IMR-90 (cell line): Measurements from ENCODE around the gene COQ4.

Source experiments
- CEBPB ChIP-seq: IDR thresholded peaks from 2 replicates; pipeline ENCODE4 v1.6.1; 2012; ENCODE audit warnings: low read depth, low read length, improper control_type of control experiment
- CHD1 ChIP-seq: IDR thresholded peaks from 2 replicates; pipeline ENCODE4 v1.6.1; 2012; ENCODE audit warnings: low read depth, low read length, improper control_type of control experiment
- CTCF ChIP-seq: conservative IDR thresholded peaks from 2 replicates; pipeline ENCODE4 v1.5.1; 2012; ENCODE audit warnings: mild to moderate bottlenecking, low read depth, low read length, improper control_type of control experiment
- MAFK ChIP-seq: IDR thresholded peaks from 2 replicates; pipeline ENCODE4 v1.6.1; 2012; ENCODE audit warnings: low read depth, low read length, improper control_type of control experiment
- MXI1 ChIP-seq: IDR thresholded peaks from 2 replicates; pipeline ENCODE4 v1.6.1; 2012; ENCODE audit warnings: low read depth, mild to moderate bottlenecking, low read length, moderate library complexity, borderline replicate concordance
- POLR2A ChIP-seq: IDR thresholded peaks from 2 replicates; pipeline ENCODE4 v1.6.1; 2012; ENCODE audit warnings: mild to moderate bottlenecking, low read depth, low read length
- RAD21 ChIP-seq: IDR thresholded peaks from 2 replicates; pipeline ENCODE4 v1.6.1; 2012; ENCODE audit warnings: low read length, improper control_type of control experiment
- RFX5 ChIP-seq: IDR thresholded peaks from 2 replicates; pipeline ENCODE4 v1.8.0; 2012; ENCODE audit warnings: low read depth, mild to moderate bottlenecking, low read length, moderate library complexity
- USF2 ChIP-seq: fragments of 150-350 bp; IDR thresholded peaks from 2 replicates; pipeline ENCODE4 v1.6.1; 2017; ENCODE audit warnings: mild to moderate bottlenecking, antibody characterized with exemption, low read length, low read depth

GRCh38 chr9:128375865-128376264 lies 53.2 kb downstream of the COQ4 start:
- TF ChIP-seq CTCF (no peak), RAD21 (no peak), USF2 (no peak), MAFK (peak; percentile 65), POLR2A (no peak), CEBPB (no peak), MXI1 (no peak), RFX5 (no peak), CHD1 (no peak)
